HepG2 (cell line): ENCODE data around the gene TSN.

ENCODE experiments used
- BHLHE40 ChIP-seq: IDR thresholded peaks from 2 replicates; pipeline ENCODE4 v1.6.1; 2011; ENCODE audit warnings: low read length, improper control_type of control experiment
- ETV5 ChIP-seq: IDR thresholded peaks from 2 replicates; pipeline ENCODE4 v1.6.1; 2018; ENCODE audit warnings: missing biosample characterization, missing genetic modification reagents, inconsistent platforms, borderline replicate concordance
- JUN ChIP-seq: sonication (generic); formaldehyde crosslinking; IDR thresholded peaks from 2 replicates; pipeline ENCODE4 v1.4.0; 2020; ENCODE audit warnings: mild to moderate bottlenecking, missing genetic modification reagents
- MAX ChIP-seq: IDR thresholded peaks from 2 replicates; pipeline ENCODE4 v1.6.1; 2012; ENCODE audit warnings: inconsistent platforms
- MEIS1 ChIP-seq: sonication (generic); formaldehyde crosslinking; IDR thresholded peaks from 2 replicates; pipeline ENCODE4 v1.9.0; 2021; ENCODE audit warnings: mild to moderate bottlenecking, missing genetic modification reagents, moderate library complexity, borderline replicate concordance
- NFE2L2 ChIP-seq: fragments of 150-350 bp; IDR thresholded peaks from 2 replicates; pipeline ENCODE4 v1.6.1; 2014; ENCODE audit warnings: low read length
- POLR2A ChIP-seq, 2 experiments: IDR thresholded peaks; 2 replicates each; pipeline ENCODE4 v1.6.1; 2011; ENCODE audit warnings: low read depth in 2 of 2, low read length in 2 of 2, mild to moderate bottlenecking in 1 of 2, moderate library complexity in 1 of 2; ENCODE audit not compliant: insufficient read depth in 1 of 2
- RBAK ChIP-seq: sonication (generic); formaldehyde crosslinking; IDR thresholded peaks from 2 replicates; pipeline ENCODE4 v1.5.1; 2020; ENCODE audit warnings: mild to moderate bottlenecking, missing genetic modification reagents
- RFX5 ChIP-seq: IDR thresholded peaks from 2 replicates; pipeline ENCODE4 v1.6.1; 2011; ENCODE audit warnings: low read depth, low read length, improper control_type of control experiment
- SP140L ChIP-seq: sonication (generic); formaldehyde crosslinking; IDR thresholded peaks from 2 replicates; pipeline ENCODE4 v1.4.0; 2020; ENCODE audit warnings: missing genetic modification reagents, borderline replicate concordance
- SYNCRIP ChIP-seq: fragments of 200-400 bp; formaldehyde crosslinking; IDR thresholded peaks from 2 replicates; pipeline ENCODE4 v1.6.1; 2018; ENCODE audit warnings: mild to moderate bottlenecking, low read depth, low read length; ENCODE audit not compliant: insufficient read depth
- ZBTB34 ChIP-seq: sonication (generic); formaldehyde crosslinking; IDR thresholded peaks from 2 replicates; pipeline ENCODE4 v1.8.0; 2022; ENCODE audit warnings: mild to moderate bottlenecking, missing genetic modification reagents
- ZNF121 ChIP-seq: sonication (generic); formaldehyde crosslinking; IDR thresholded peaks from 2 replicates; pipeline ENCODE4 v1.5.0; 2020; ENCODE audit warnings: mild to moderate bottlenecking, missing genetic modification reagents

GRCh38 chr2:121709776-121710469 is 45.5 kb upstream of the TSN start:
- no peak for TF ChIP-seq MEIS1 (CRISPR knock-in tag)
- no peak for TF ChIP-seq SP140L (CRISPR knock-in tag)
- TF ChIP-seq RFX5: no peak
- TF ChIP-seq JUN (CRISPR knock-in tag): no peak
- no peak for TF ChIP-seq MAX
- TF ChIP-seq ZNF121 (CRISPR knock-in tag): no peak
- no peak for TF ChIP-seq BHLHE40
- no peak for TF ChIP-seq POLR2A (IDR thresholded peaks at IDR 0.05; ENCODE audit: insufficient read depth in 1 of 2, low read depth in 2 of 2, low read length in 2 of 2)
- no peak for TF ChIP-seq NFE2L2
- TF ChIP-seq ZBTB34: no peak
- no peak for TF ChIP-seq RBAK
- TF ChIP-seq SYNCRIP: no peak
- no peak for TF ChIP-seq ETV5 (CRISPR knock-in tag)
